Fibroblast of skin of back (primary cell): ENCODE data around the gene ZDHHC12. TPM values are rescaled to one million over a fixed set of nuclear protein-coding genes. Genes with fewer than 3 reads are reported as not detected.

Experiments used
- DNase-seq: peaks from one replicate; pipeline ENCODE4 v3.0.0-alpha.2; 2013
- polyA plus RNA-seq, 2 experiments: library from polyadenylated mRNA; unstranded; fragments of 120-200 nt; gene quantifications; one replicate each; pipeline ENCODE4 v1.2.1, GENCODE V29; 2013; ENCODE audit not compliant: insufficient read length in 2 of 2

The ZDHHC12 gene, protein sequence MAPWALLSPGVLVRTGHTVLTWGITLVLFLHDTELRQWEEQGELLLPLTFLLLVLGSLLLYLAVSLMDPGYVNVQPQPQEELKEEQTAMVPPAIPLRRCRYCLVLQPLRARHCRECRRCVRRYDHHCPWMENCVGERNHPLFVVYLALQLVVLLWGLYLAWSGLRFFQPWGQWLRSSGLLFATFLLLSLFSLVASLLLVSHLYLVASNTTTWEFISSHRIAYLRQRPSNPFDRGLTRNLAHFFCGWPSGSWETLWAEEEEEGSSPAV
- 31.2 TPM for polyA plus RNA-seq (2013, experiment 1 of 2; ENCODE audit: insufficient read length)
- polyA plus RNA-seq (2013, experiment 2 of 2; ENCODE audit: insufficient read length), result 25.5 TPM

GRCh38 chr9:128723866-128724743 is at the start of gene ZDHHC12:
TSS of gene ZDHHC12 (minus strand) at chr9:128724127. CDS start at chr9:128724093, 34 bp downstream.
- peak; percentile 91 for DNase-seq

GRCh38 chr9:128773049-128773448 is 49.1 kb upstream of the ZDHHC12 start:
- no peak for DNase-seq

DNA sequence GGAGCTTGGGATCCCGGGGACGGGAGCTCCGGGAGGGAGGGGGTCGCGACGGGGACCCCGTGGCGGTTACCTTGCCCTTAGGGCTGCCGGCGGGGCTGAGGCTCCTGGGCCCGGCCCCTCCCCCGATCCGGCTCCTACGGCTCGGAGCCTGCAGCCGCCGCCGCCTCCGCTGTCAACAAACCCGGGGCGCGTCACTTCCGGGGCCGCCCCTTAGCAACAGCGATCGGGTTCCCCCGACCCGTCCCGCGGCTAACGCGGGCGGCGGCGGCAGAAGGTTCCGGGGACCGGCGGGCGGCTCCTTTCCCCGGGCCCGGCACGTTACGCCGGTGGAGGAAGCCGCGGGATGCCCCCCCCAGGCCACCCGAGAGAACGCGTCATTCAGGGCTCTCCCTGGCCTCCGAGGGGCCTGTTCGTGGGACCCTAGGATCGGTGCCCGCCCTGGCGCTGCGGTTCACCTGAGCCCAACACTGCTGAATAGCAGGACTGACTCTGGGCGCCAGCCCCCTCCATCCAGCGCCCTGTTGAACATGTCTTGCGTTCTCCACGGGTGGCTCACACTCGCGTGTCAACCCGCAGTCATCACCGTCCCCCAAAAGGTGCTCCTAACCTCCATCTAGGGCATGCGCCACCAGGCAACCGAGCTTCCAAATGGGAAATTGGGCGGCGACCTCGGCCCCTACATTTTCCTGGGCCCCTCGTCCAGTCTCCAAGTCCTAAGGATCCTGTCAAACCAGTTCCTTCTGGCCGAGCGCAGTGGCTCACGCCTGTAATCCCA is 48.0 kb upstream of the ZDHHC12 start, which contains the start of gene ZER1:
TSS of gene ZER1 (minus strand) at position 183 of the 775 bp plus-strand sequence. CDS start 16,362 bp downstream, outside the sequence.
- peak; percentile 88 for DNase-seq

DNA sequence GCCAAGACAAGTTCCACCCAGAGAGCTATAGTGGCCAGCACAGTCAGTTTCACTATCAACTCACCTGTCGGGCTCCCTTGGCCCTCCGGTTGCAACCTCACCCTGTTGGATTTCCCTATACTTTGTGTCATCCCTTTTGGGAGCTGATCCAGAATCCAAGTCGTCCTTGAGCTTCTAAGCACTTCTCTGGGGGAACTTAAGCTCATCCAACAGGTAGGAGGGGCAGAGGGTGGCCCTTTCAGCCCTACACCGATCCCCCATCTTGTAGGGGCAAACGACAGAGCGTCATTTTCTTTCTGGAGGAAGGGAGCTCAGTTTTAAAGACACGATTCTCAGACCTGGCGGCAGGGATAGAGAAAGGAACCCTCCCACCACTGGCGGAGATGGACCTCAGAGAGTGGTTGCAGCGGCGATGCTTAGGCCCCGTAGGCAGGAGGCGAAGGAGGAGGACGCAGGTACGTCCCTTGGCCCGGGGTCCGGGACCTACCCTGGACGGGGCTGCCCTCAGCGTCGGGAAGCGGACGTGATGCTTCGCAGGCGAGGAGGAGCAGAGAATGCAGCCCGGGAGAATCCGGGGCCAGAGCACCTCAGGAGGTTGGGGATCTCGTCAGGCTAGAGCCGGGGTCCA is 47.3 kb upstream of the ZDHHC12 start:
- no peak for DNase-seq

GRCh38 chr9:128770286-128771030 is 46.5 kb upstream of the ZDHHC12 start:
- DNase-seq, result no peak

DNA sequence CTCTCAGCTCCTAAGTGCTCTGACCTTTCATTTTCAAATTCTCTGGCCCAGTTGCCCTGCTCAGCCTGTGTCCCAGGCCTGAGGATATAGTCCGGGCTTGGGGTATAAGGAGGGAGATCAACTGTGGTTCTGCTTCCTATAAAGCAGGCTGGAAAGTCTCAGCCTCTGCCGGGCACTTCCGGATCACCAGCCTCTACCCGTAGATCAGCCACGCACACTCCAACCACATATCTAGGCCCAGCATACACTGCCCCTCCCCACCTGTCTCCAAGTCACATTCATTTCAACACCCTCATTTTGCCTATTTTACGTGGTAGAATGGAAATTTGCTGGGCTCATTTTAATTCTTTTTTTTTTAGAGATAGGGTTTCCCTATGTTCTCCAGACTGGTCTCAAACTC is 44.7 kb upstream of the ZDHHC12 start:
- no peak for DNase-seq

- no peak for DNase-seq
Measured at GRCh38 chr9:128765499-128765898, 41.6 kb upstream of the ZDHHC12 start.

GRCh38 chr9:128764361-128764760 is 40.4 kb upstream of the ZDHHC12 start:
- DNase-seq, result no peak

- DNase-seq, result no peak
Measured at GRCh38 chr9:128762671-128763449, 38.9 kb upstream of the ZDHHC12 start.

DNA sequence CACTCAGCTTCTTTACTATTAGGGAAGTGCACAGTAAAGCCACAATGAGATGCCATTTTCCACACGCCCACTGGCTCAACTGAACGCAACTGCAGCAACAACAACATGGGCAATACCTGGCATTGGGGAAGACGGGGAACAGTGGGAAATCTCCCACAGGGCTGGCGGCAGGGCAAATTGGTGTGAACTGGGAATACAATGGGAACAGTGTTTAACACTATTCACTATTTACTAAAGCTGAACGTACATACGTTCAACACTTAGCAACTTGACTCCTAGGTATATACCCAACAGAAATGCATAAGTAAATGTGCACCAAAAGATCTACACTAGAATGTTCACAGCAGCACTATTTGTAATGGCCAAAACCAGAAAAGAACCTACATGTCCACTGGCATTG is 33.7 kb upstream of the ZDHHC12 start:
- no peak for DNase-seq

- no peak for DNase-seq
Measured at GRCh38 chr9:128753627-128754026, 29.7 kb upstream of the ZDHHC12 start.

DNA sequence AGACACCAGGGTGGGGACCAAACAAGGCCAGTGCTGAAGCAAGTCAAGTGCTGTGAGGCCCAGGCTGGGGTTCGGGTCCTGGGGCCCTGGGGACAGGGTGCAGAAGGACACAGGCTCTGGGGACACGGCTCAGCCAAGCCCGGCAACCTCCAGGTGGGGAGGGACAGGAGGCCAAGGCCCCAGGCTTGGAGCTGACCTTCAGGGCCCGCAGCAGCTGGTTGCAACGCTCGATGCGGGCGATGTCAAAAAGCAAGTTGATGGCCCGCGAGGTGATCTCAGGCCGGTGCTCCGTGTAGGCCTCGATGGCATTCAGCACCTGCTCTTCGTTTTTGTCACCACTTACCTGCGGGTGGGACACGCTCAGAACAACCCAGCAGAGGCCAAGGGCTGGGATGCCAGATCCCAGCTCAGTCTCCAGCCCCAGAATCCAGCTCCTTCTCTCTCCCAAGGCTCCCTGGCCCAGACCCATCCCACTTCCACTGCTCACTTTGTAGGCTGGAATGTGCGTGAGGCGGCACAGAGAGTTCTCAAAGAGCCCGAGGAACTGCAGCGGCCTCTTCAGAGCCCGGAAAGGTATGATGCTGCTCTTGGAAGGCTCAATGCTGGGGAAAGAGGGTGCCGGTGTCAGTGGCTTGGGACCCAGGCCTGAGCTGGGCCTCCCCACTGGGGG is 27.1 kb upstream of the ZDHHC12 start:
- DNase-seq, result no peak

DNA sequence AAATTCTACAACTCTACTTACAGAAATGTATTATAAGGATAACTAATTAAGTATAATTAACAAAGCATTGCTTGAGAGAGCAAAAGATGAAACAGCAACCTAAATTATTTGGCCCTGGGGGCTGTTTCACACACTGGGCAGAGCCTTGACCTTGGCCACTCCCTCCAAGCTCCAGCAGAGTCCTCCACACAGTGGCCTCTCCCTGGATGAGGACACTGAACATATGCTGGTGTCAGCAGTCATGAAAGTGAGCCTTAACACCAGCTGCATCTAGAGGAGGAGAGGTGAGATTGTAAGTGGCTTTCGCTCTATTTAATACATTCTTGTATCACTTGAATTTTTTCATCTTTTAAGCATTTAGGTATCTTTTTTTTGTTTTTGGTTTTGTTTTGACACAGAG is 23.3 kb upstream of the ZDHHC12 start:
- DNase-seq, result no peak

- DNase-seq, result no peak
Measured at GRCh38 chr9:128743421-128743820, 19.5 kb upstream of the ZDHHC12 start.

DNA sequence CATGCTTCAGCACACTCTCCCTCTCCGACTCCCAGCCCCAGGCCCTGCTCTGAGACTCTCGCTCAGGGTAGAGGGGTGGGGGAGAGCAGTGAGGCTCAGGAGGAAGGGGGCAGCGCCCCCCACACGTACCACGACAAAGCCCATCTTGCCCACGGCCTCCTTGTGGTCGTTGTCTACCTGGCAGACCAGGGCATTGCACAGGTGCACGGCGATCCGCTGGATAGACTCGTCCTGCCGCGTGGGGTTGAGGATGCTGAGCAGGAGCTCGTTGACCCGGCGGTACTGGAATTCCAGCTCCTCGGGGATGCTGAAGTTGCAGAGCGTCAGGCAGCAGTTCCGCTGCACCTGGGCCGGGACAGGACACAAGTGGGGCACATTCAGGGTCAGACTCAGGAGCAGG is 18.5 kb upstream of the ZDHHC12 start:
- DNase-seq, result no peak

- no peak for DNase-seq
Measured at GRCh38 chr9:128735373-128735772, 11.4 kb upstream of the ZDHHC12 start.

DNA sequence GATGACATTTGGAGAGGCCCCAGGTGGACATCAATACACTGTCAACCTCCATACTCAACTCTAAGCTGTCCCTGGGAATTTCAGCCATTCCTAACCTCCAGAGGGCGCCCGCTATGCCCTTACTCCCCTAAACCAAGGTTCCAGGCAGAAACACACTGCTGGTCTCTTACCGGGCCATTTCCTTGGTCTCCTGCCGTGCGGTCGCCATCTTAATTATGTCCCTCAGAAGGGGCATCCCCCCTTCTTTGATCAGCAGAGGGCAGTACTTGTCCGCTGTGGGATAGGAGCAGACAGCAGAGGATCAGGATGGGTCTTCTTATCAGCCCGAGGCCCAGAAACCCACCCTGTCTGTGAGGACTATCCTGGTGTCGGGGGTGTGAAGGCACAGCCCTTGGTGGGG is 9.3 kb upstream of the ZDHHC12 start:
- peak; percentile 86 for DNase-seq

- no peak for DNase-seq
Measured at GRCh38 chr9:128732576-128732975, 8.6 kb upstream of the ZDHHC12 start.

GRCh38 chr9:128731691-128732090 is 7.8 kb upstream of the ZDHHC12 start:
- DNase-seq, result no peak

DNA sequence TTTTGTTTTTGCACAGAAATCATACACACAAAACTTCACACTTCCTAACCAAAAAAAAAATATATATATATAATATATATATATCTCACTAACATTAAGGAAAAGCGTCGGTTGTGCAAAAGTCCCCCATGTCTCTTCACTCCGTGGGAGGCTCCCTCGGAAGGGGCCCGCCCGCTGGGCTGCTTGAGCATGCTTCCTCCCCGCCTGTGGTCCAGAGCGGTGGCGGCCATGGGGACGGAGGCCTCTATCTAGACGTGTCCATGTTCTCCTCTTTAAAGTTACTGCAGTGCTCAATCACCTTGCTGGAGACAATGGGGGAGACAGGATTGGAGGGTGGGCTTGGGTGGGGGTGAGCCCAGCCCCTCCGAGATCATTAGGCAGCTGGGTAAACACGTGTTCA is 7.2 kb upstream of the ZDHHC12 start:
- no peak for DNase-seq
